Cardiac fibroblast (primary cell): ENCODE data around the gene AKIP1.

ENCODE experiments used
- DNase-seq, 2 donors: peaks; one replicate each; pipeline versions ENCODE4 v3.0.0 to v3.0.0-alpha.2; 2010; ENCODE audit warnings: low read depth in 2 of 2
- H3K4me3 ChIP-seq, 2 donors: replicated peaks in 1 of 2; 1 replicate in 1 of 2; 2 replicates in 1 of 2; pipeline ENCODE4 v1.5.1; 2011; ENCODE audit warnings: low read depth in 2 of 2, low read length in 2 of 2, mild to moderate bottlenecking in 2 of 2, moderate library complexity in 1 of 2
- TF ChIP-seq, protein P1 (sequence below): IDR thresholded peaks from one replicate; pipeline ENCODE4 v1.5.1; 2011; ENCODE audit warnings: low read depth, mild to moderate bottlenecking, low read length, inconsistent platforms

The AKIP1 gene

GRCh38 chr11:8911029-8911823, at the start of gene AKIP1:
TSS of gene AKIP1 (plus strand) at chr11:8911189. CDS start at chr11:8911450, 261 bp downstream.
- H3K4me3 ChIP-seq: peak within 1 kb of the TSS; percentile 84 to 85
- peak; percentile 94 to 97 for DNase-seq

DNA sequence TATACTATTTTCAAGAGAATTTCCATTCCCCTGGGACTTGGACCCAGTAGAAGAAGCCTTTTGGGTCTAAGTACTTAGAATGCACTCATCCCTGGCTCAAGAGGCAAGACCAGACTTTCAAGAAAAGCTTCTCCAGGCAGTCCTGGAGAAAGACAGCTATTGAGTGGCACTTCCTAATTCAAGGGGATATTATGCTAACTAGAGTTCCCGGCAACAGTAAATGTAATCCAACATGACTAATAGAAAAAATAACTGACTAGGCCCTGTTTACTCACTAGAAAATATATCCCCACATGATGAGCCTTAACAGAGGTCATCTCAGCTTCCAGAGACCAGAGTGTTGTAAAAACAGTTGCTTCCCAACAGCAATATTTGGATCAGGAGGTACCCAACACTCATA, 47.2 kb upstream of the AKIP1 start:
- DNase-seq: peak; percentile 58 to 81
- H3K4me3 ChIP-seq: no peak overlapping the region
- TF ChIP-seq, protein P1, sequence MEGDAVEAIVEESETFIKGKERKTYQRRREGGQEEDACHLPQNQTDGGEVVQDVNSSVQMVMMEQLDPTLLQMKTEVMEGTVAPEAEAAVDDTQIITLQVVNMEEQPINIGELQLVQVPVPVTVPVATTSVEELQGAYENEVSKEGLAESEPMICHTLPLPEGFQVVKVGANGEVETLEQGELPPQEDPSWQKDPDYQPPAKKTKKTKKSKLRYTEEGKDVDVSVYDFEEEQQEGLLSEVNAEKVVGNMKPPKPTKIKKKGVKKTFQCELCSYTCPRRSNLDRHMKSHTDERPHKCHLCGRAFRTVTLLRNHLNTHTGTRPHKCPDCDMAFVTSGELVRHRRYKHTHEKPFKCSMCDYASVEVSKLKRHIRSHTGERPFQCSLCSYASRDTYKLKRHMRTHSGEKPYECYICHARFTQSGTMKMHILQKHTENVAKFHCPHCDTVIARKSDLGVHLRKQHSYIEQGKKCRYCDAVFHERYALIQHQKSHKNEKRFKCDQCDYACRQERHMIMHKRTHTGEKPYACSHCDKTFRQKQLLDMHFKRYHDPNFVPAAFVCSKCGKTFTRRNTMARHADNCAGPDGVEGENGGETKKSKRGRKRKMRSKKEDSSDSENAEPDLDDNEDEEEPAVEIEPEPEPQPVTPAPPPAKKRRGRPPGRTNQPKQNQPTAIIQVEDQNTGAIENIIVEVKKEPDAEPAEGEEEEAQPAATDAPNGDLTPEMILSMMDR: no peak

More at GRCh38 chr11:8911029-8911823, at the start of gene AKIP1:
- TF ChIP-seq, protein P1: peak; percentile 3

GRCh38 chr11:8865304-8865703, 45.7 kb upstream of the AKIP1 start:
- no peak overlapping the region for H3K4me3 ChIP-seq
- TF ChIP-seq, protein P1: no peak
- peak in 1 of 2 donors; percentile 20 for DNase-seq

DNA sequence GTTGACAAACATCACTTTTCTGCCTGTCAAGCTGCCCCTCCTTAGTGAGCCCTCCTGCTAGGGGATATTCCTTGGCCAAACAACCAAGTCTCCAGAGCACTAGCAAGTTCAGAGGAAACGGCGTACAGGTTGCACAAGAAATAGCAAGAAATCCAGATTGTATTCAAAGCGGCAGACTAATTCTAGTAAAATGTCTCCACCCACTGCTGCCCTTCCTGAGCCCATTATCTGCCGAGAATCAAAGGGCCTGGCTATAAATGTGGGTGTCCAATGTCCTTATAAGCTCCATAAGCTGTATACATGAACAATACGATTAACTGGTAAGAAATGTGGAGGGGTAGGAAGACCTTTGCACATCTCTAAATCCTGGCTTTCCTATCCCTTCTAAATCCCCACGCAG, 44.0 kb upstream of the AKIP1 start:
- DNase-seq: peak; percentile 25 to 54
- no peak overlapping the region for H3K4me3 ChIP-seq
- TF ChIP-seq, protein P1: no peak

DNA sequence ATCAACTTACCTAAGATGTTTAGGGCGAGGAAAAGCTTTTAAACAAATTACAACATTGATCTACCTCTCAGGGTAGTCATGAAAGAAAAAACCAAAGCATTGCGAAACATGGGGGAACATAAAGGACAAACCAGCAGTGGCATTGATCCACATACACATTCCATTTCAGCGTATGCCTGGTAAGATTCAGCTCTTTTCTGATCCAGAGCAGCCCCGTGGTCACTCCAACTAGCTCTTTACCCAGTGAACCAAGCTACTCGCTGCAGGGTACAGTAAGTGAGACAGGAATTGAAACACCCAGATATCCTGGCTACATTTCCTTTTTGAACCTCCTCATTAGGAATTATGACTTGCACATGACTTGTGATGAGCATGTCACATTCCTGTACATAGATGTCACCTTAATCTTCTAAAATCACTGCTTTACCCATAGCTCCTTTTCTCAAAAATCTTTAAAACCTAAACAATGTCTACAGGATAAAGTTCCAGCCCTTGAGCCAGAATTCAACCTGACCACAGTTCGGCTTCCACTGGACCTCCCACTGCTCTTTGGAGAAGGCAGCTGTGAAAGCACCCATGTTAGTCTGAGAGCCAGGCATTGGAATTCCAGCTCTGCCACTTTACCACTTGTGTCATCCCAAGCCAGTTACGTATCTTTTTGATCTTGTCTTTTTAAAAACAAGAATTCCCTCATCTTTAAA, 42.9 kb upstream of the AKIP1 start:
- peak; percentile 65 to 75 for DNase-seq
- TF ChIP-seq, protein P1: no peak
- H3K4me3 ChIP-seq: no peak overlapping the region

DNA sequence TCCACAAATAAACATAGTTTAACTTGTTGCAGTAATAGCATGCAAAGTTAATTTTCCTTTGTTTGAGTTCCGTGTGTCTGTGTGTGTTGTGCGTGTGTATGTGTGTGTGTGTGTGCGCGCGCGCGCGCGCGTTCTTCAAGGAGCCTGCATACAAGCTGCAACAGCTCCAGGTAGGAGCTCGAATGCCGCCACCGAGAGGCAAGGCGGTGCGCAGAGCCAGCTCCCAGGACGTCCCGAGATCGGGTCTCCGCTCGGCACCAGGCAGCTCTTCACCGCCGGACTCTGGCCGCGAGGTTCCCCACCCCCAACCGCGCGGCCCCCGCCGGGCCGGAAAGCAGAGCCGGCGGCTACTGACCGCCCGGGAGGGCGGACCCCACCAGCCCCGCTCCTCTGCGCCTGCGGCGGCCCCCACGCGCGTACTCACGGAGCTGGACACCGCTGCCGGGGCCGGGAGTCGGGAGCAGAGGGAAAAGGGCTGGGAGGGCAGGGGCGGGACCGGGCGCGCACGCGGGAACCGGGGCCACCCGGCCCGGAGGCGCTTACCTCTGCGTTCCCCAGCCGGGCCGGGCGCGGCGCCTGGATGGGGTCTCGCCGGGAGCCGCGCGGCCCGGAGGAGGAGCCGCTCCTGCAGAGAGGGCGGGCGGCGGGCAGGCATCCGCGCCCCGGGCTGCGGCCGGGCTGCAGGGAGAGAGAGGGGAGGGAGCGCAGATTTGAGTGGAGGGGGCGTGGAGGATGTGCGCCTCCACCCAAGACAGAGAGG, 40.4 kb upstream of the AKIP1 start:
- DNase-seq: peak; percentile 76 to 80
- TF ChIP-seq, protein P1: no peak

More for the DNA sequence above, 40.4 kb upstream of the AKIP1 start:
- peak overlapping the region; percentile 65 to 72 for H3K4me3 ChIP-seq
